Measurements from ENCODE around the gene TBX5. TPM values are rescaled to one million over a fixed set of nuclear protein-coding genes. Genes with fewer than 3 reads are reported as not detected.

TBX5 gene
- total and polyA plus RNA-seq, 9 donors: 0.04 to 0.23 (median 0.17) TPM; not detected in 5

GRCh38 chr12:114404926-114405518 lies 922 bp downstream of the TBX5 start:
- no peak overlapping the region for H3K4me3 ChIP-seq
- no peak for DNase-seq
- H3K36me3 ChIP-seq: no peaks in the 10 kb centered on the region
- H3K9me3 ChIP-seq: no peaks in the 10 kb centered on the region
- H3K27me3 ChIP-seq: no peaks in the 10 kb centered on the region
- 2 to 3% (median 3%) methylated on average over 36 to 38 of the region's 38 CpGs for WGBS, 3 donors
- H3K27ac ChIP-seq: no peak overlapping the region
- TF ChIP-seq EP300 (IDR thresholded peaks at IDR 0.05): no peak
- no peak for TF ChIP-seq CTCF (IDR thresholded peaks at IDR 0.05)
- TF ChIP-seq POLR2A (IDR thresholded peaks at IDR 0.05): no peak
- intact Hi-C loops (cut with DNase I): no loop called here
- H3K4me1 ChIP-seq (ENCODE audit: insufficient read depth): no peaks in the 10 kb centered on the region

DNA sequence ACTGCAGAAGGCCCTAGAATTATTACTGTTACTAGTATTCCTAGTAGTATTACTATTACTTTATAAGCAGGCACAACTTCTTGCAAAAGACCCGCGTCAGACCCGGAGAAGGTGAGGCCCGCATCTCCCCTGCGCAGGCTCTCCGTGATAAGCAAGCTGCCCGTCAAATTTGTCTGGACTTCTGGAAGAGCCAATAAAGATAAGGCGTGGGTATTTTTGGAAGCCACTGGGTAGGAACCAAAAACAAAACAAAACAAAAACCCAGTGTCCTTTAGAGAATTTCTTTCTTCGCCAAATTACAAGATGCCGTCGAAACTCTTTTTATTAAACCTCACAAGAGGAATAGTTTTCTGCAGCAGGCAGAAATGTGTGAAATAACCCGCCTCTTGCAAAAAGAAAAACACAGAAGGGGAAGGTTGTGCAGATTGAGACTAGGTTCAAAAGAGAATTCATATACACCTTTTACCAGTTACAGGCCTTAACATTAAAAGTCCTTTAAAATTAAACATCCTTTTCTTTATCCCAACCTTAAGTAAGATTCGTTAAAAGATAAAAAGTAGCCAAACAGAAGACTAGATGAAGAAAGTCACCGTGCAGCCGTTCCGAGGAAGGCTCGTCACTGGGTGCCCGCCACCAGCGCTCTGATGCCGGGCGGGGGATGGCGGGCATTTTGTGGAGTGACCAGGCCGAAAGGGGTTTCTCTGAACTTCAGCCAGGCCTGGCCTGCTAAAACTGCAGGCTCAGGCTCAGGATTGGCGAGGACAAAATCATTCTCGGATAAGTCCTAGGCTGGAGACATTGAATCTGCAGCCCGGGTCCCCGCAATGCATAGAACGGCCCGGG lies 1.6 kb downstream of the TBX5 start:
- H3K9me3 ChIP-seq: no peaks in the 10 kb centered on the region
- intact Hi-C loops (cut with DNase I): no loop called here
- no peaks in the 10 kb centered on the region for H3K4me1 ChIP-seq (ENCODE audit: insufficient read depth)
- 9 to 14% (median 12%) methylated on average over 29 of the region's 29 CpGs for WGBS, 3 donors
- H3K36me3 ChIP-seq: no peaks in the 10 kb centered on the region
- no peak for DNase-seq
- H3K27ac ChIP-seq: no peak overlapping the region
- no peak overlapping the region for H3K4me3 ChIP-seq
- H3K27me3 ChIP-seq: no peaks in the 10 kb centered on the region
- TF ChIP-seq CTCF (IDR thresholded peaks at IDR 0.05) (no peak), EP300 (IDR thresholded peaks at IDR 0.05) (no peak), POLR2A (IDR thresholded peaks at IDR 0.05) (no peak)

GRCh38 chr12:114403690-114404066 lies 2.3 kb downstream of the TBX5 start:
- H3K36me3 ChIP-seq: no peaks in the 10 kb centered on the region
- DNase-seq: no peak
- intact Hi-C loops (cut with DNase I): no loop called here
- H3K4me3 ChIP-seq: no peak overlapping the region
- 1 to 5% (median 3%) methylated on average over 24 of the region's 24 CpGs for WGBS, 3 donors
- H3K9me3 ChIP-seq: no peaks in the 10 kb centered on the region
- H3K27ac ChIP-seq: no peak overlapping the region
- H3K27me3 ChIP-seq: no peaks in the 10 kb centered on the region
- no peaks in the 10 kb centered on the region for H3K4me1 ChIP-seq (ENCODE audit: insufficient read depth)
- TF ChIP-seq EP300 (IDR thresholded peaks at IDR 0.05) (no peak), POLR2A (IDR thresholded peaks at IDR 0.05) (no peak), CTCF (IDR thresholded peaks at IDR 0.05) (no peak)

DNA sequence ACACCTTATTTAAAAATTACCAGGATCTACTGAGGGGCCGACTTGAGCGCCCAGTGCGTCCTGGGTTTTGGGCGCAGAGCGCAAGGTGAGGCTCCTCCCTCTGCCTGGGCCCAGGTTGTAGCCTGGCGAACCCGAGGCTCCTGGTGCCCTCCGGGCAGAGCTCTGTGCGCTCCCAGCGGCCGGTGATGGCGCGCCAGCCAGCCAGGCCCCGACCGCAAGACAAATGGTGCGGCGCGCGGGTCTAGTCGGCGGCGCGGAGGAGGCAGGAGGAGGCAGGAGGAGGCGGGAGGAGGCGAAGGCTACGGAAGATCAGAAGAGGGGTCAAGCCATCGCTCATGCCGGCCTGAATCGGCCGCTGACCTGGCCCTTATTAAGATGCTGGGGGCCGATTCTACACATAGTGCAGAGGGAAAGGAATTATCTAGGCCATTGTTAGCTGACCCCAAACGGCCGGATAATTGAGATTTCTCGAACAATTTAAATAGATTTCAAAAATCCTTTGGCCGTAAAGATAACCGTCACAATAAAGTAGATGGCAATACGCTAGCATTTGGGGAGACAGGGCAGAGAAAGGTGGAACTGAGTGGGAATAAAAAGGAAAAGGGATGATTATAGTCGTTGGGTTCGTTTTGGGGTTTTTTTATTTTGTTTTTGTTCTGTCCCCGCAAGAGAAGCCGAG lies 2.8 kb downstream of the TBX5 start:
- intact Hi-C loops (cut with DNase I): no loop called here
- no peak overlapping the region for H3K27ac ChIP-seq
- TF ChIP-seq EP300 (IDR thresholded peaks at IDR 0.05) (no peak), POLR2A (IDR thresholded peaks at IDR 0.05) (no peak), CTCF (IDR thresholded peaks at IDR 0.05) (no peak)
- no peak overlapping the region for H3K4me3 ChIP-seq
- DNase-seq: no peak
- 2 to 5% (median 4%) methylated on average over 36 to 41 of the region's 41 CpGs for WGBS, 3 donors
- no peaks in the 10 kb centered on the region for H3K4me1 ChIP-seq (ENCODE audit: insufficient read depth)
- H3K27me3 ChIP-seq: no peaks in the 10 kb centered on the region
- H3K36me3 ChIP-seq: no peaks in the 10 kb centered on the region
- no peaks in the 10 kb centered on the region for H3K9me3 ChIP-seq
